SU-DHL-6 (cell line): ENCODE data around the gene GOLGA5.

Experiments
- EZH2phosphoT487 ChIP-seq: fragments of 200-600 bp; sonication (generic), shearing (Covaris generic); conservative IDR thresholded peaks from 2 replicates; pipeline ENCODE4 v1.6.1; 2018; ENCODE audit warnings: mild to moderate bottlenecking, antibody characterized with exemption, low read length, moderate library complexity, mixed read lengths
- TF ChIP-seq, protein P1 (sequence below): fragments of 200-600 bp; sonication (generic); IDR thresholded peaks from one replicate; pipeline ENCODE4 v1.5.1; 2017; ENCODE audit warnings: antibody characterized with exemption, mild to moderate bottlenecking, low read length, moderate library complexity; ENCODE audit not compliant: insufficient read depth, poor library complexity, severe bottlenecking

DNA sequence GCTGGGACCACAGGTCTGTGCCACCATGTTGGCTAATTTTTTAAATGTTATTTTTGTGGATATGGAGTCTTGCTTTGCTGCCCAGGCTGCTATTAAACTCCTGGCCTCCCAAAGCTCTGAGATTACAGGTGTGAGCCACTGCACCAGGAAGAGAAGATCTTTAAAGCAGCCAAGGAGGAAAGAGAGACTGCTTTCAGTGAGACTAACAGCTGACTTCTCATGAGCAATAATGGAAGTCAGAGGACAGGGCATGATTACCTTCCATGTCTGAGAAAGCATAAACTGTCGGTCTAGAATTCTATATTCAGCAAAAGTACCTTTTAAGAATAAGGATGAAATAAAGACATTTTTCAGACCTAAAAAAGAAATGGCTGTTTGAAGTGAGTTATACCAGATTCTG, 71.6 kb downstream of the GOLGA5 start:
- TF ChIP-seq EZH2phosphoT487: no peak
- TF ChIP-seq, protein P1, sequence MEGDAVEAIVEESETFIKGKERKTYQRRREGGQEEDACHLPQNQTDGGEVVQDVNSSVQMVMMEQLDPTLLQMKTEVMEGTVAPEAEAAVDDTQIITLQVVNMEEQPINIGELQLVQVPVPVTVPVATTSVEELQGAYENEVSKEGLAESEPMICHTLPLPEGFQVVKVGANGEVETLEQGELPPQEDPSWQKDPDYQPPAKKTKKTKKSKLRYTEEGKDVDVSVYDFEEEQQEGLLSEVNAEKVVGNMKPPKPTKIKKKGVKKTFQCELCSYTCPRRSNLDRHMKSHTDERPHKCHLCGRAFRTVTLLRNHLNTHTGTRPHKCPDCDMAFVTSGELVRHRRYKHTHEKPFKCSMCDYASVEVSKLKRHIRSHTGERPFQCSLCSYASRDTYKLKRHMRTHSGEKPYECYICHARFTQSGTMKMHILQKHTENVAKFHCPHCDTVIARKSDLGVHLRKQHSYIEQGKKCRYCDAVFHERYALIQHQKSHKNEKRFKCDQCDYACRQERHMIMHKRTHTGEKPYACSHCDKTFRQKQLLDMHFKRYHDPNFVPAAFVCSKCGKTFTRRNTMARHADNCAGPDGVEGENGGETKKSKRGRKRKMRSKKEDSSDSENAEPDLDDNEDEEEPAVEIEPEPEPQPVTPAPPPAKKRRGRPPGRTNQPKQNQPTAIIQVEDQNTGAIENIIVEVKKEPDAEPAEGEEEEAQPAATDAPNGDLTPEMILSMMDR: no peak
